H9 (cell line): ENCODE data around the gene SLC9A9. TPM values are rescaled to one million over a fixed set of nuclear protein-coding genes. Genes with fewer than 3 reads are reported as not detected.

Experiments
- DNase-seq: peaks from one replicate; pipeline ENCODE4 v3.0.0-alpha.2; 2017
- H2AFZ ChIP-seq: one replicate; pipeline ENCODE4 v1.6.1; 2013; ENCODE audit warnings: mild to moderate bottlenecking, low read length, control low read depth, moderate library complexity
- H2AK5ac ChIP-seq: 2 replicates; pipeline ENCODE4 v1.6.1; 2013; ENCODE audit warnings: low read length, control low read depth, mixed read lengths; ENCODE audit not compliant: insufficient read length
- H2BK120ac ChIP-seq: one replicate; pipeline ENCODE4 v1.6.1; 2013; ENCODE audit warnings: low read depth, mild to moderate bottlenecking, low read length, control low read depth, inconsistent platforms; ENCODE audit not compliant: poor library complexity, severe bottlenecking
- H2BK12ac ChIP-seq: 2 replicates; pipeline ENCODE4 v1.6.1; 2013; ENCODE audit warnings: low read length, control low read depth, mixed read lengths, low read depth; ENCODE audit not compliant: insufficient read length
- H2BK15ac ChIP-seq: 2 replicates; pipeline ENCODE4 v1.6.1; 2013; ENCODE audit warnings: low read depth, low read length, control low read depth
- H2BK20ac ChIP-seq: one replicate; pipeline ENCODE4 v1.6.1; 2013; ENCODE audit warnings: low read depth, mild to moderate bottlenecking, low read length, control low read depth, inconsistent platforms; ENCODE audit not compliant: poor library complexity, severe bottlenecking
- H2BK5ac ChIP-seq: 2 replicates; pipeline ENCODE4 v1.6.1; 2013; ENCODE audit warnings: low read length, control low read depth, mixed read lengths; ENCODE audit not compliant: insufficient read length
- H3K14ac ChIP-seq: 2 replicates; pipeline ENCODE4 v1.6.1; 2013; ENCODE audit warnings: low read length, control low read depth; ENCODE audit not compliant: insufficient read depth
- H3K18ac ChIP-seq: 2 replicates; pipeline ENCODE4 v1.6.1; 2013; ENCODE audit warnings: low read depth, mild to moderate bottlenecking, mixed read lengths, low read length, control low read depth; ENCODE audit not compliant: insufficient read length
- H3K23ac ChIP-seq: 2 replicates; pipeline ENCODE4 v1.6.1; 2013; ENCODE audit warnings: low read length, control low read depth, mixed read lengths, low read depth; ENCODE audit not compliant: insufficient read length
- H3K23me2 ChIP-seq: 2 replicates; pipeline ENCODE4 v1.6.1; 2013; ENCODE audit warnings: low read depth, mild to moderate bottlenecking, mixed read lengths, low read length, control low read depth; ENCODE audit not compliant: insufficient read length, poor library complexity, severe bottlenecking
- H3K27ac ChIP-seq: 2 replicates; pipeline ENCODE4 v1.5.1; 2013; ENCODE audit warnings: low read length, control low read depth, mixed read lengths, low read depth; ENCODE audit not compliant: insufficient read length
- H3K27me3 ChIP-seq: 2 replicates; pipeline ENCODE4 v1.6.1; 2013; ENCODE audit warnings: low read length, control low read depth, inconsistent platforms; ENCODE audit not compliant: insufficient read depth
- H3K4ac ChIP-seq: 2 replicates; pipeline ENCODE4 v1.6.1; 2013; ENCODE audit warnings: low read depth, mild to moderate bottlenecking, control low read depth, inconsistent platforms, low read length, moderate library complexity
- H3K4me1 ChIP-seq: 2 replicates; pipeline ENCODE4 v1.6.1; 2013; ENCODE audit warnings: low read length, control low read depth, inconsistent platforms; ENCODE audit not compliant: insufficient read depth
- H3K4me2 ChIP-seq: 2 replicates; pipeline ENCODE4 v1.6.1; 2013; ENCODE audit warnings: low read length, control low read depth, mixed read lengths; ENCODE audit not compliant: insufficient read length, insufficient read depth
- H3K56ac ChIP-seq: 2 replicates; pipeline ENCODE4 v1.6.1; 2013; ENCODE audit warnings: low read depth, mild to moderate bottlenecking, mixed read lengths, low read length, control low read depth; ENCODE audit not compliant: insufficient read length
- H3K79me1 ChIP-seq: 2 replicates; pipeline ENCODE4 v1.6.1; 2013; ENCODE audit warnings: low read depth, mild to moderate bottlenecking, moderate library complexity, low read length, control low read depth, inconsistent platforms; ENCODE audit not compliant: insufficient read depth, poor library complexity, severe bottlenecking
- H3K79me2 ChIP-seq: 2 replicates; pipeline ENCODE4 v1.6.1; 2013; ENCODE audit warnings: low read length, control low read depth, inconsistent platforms; ENCODE audit not compliant: insufficient read depth
- H3K9ac ChIP-seq: 2 replicates; pipeline ENCODE4 v1.6.1; 2013; ENCODE audit warnings: low read length, control low read depth, mixed read lengths; ENCODE audit not compliant: insufficient read length; ENCODE audit errors: extremely low read depth
- H3K9me3 ChIP-seq: one replicate; pipeline ENCODE4 v1.6.1; 2013; ENCODE audit warnings: low read depth, low read length, inconsistent platforms; ENCODE audit not compliant: control insufficient read depth
- H3T11ph ChIP-seq: one replicate; pipeline ENCODE4 v1.6.1; 2013; ENCODE audit warnings: mild to moderate bottlenecking, low read length, control low read depth, inconsistent platforms
- H4K20me1 ChIP-seq: one replicate; pipeline ENCODE4 v1.6.1; 2013; ENCODE audit not compliant: control insufficient read depth, insufficient read length, insufficient read depth
- H4K5ac ChIP-seq: 2 replicates; pipeline ENCODE4 v1.6.1; 2013; ENCODE audit warnings: low read depth, mild to moderate bottlenecking, mixed read lengths, low read length, control low read depth; ENCODE audit not compliant: insufficient read length
- H4K8ac ChIP-seq: replicated peaks from 2 replicates; pipeline ENCODE4 v1.6.1; 2013; ENCODE audit warnings: low read length, control low read depth, mixed read lengths, low read depth; ENCODE audit not compliant: insufficient read length
- H4K91ac ChIP-seq: 2 replicates; pipeline ENCODE4 v1.6.1; 2013; ENCODE audit warnings: low read depth, mild to moderate bottlenecking, moderate library complexity, mixed read lengths, low read length, control low read depth; ENCODE audit not compliant: insufficient read length
- H3K27ac Mint-ChIP-seq, 3 experiments: 2 replicates in 2 of 3; 3 replicates in 1 of 3; pipeline ENCODE4 v1.8.0; 2020 to 2021; ENCODE audit warnings: mixed read lengths in 3 of 3, mild to moderate bottlenecking in 1 of 3, moderate library complexity in 1 of 3
- H3K27me3 Mint-ChIP-seq: 2 replicates; pipeline ENCODE4 v1.8.0; 2021; ENCODE audit warnings: low read depth, mild to moderate bottlenecking, moderate library complexity, mixed read lengths
- H3K36me3 Mint-ChIP-seq, 3 experiments: 2 replicates in 2 of 3; 3 replicates in 1 of 3; pipeline ENCODE4 v1.8.0; 2020 to 2021; ENCODE audit warnings: low read depth in 3 of 3, mixed read lengths in 3 of 3; ENCODE audit not compliant: insufficient read depth in 1 of 3
- H3K4me1 Mint-ChIP-seq, 2 experiments: 2 replicates each; pipeline ENCODE4 v1.8.0; 2020; ENCODE audit warnings: mixed read lengths in 2 of 2
- H3K4me3 Mint-ChIP-seq, 2 experiments: 2 replicates in 1 of 2; 3 replicates in 1 of 2; pipeline ENCODE4 v1.8.0; 2020 to 2021; ENCODE audit warnings: mild to moderate bottlenecking in 2 of 2, mixed read lengths in 2 of 2, moderate library complexity in 1 of 2
- H3K9me3 Mint-ChIP-seq, 2 experiments: 2 replicates in 1 of 2; 3 replicates in 1 of 2; pipeline ENCODE4 v1.8.0; 2020; ENCODE audit warnings: mild to moderate bottlenecking in 2 of 2, mixed read lengths in 2 of 2, moderate library complexity in 1 of 2
- total RNA-seq: library from RNA; stranded (reverse); gene quantifications from 2 replicates; pipeline ENCODE4 v1.2.1, GENCODE V29; 2021
- TF ChIP-seq, protein P1 (sequence below): fragments of 200-600 bp; sonication (generic); conservative IDR thresholded peaks from 3 replicates; pipeline ENCODE4 v1.8.0; 2021; ENCODE audit warnings: antibody characterized with exemption, mild to moderate bottlenecking

The SLC9A9 gene
- total RNA-seq, 1 experiment from 2014 or later: 0.35 TPM

DNA sequence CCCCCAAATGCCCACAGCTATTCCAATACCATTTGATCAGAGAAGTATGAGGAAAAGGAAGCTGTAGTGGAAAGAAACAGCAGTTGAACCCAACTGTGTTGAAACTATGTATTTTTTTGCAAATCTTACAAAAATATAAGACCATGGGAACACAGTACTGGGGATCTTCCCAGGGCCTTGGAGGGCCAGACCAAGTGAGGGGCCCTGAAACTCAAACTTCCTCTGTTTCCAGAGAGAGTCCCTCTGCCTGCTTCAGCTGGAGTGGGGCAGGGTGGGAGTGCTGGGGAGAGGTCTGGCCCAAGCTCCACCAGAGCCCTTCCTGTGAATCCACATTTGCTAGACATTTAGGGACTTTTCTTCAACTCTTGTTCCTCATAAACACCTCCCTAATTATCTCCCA is 464.8 kb downstream of the SLC9A9 start:
- no peak overlapping the region for H2AFZ ChIP-seq

More for the DNA sequence above, 464.8 kb downstream of the SLC9A9 start:
- Histone ChIP-seq H4K8ac (no peak overlapping the region), H3K14ac (no peak overlapping the region), H2BK20ac (no peak overlapping the region), H4K20me1 (no peaks in the 10 kb centered on the region), H2BK5ac (no peak overlapping the region), H3K9me3 (no peaks in the 10 kb centered on the region), H3K79me1 (no peaks in the 10 kb centered on the region), H3K4ac (no peak overlapping the region), H3K9ac (no peak overlapping the region), H3K4me1 (peaks cover 3% of the 10 kb centered on the region), H2BK15ac (no peak overlapping the region), H3T11ph (no peak overlapping the region), H2BK120ac (no peak overlapping the region), H2BK12ac (no peak overlapping the region), H3K23ac (no peak overlapping the region), H3K4me2 (no peak overlapping the region), H3K27me3 (no peaks in the 10 kb centered on the region), H3K18ac (no peak overlapping the region), H2AK5ac (no peak overlapping the region), H3K56ac (no peak overlapping the region), H3K27ac (no peak overlapping the region), H4K5ac (no peak overlapping the region), H4K91ac (no peak overlapping the region), H3K23me2 (no peaks in the 10 kb centered on the region), H3K79me2 (no peaks in the 10 kb centered on the region)
- Mint-ChIP-seq H3K4me1 (peaks cover 11 to 12% of the 10 kb centered on the region in 2 experiments), H3K9me3 (peaks cover 4 to 5% of the 10 kb centered on the region in 2 experiments; a peak in 4 of 5 replicates), H3K36me3 (peaks cover 0 to 6% (median 4%) of the 10 kb centered on the region in 3 experiments; a peak in 4 of 7 replicates), H3K27ac (no peak overlapping the region; a peak in 2 of 7 replicates), H3K27me3 (no peaks in the 10 kb centered on the region), H3K4me3 (no peak overlapping the region)
- no peak for DNase-seq
- TF ChIP-seq, protein P1, sequence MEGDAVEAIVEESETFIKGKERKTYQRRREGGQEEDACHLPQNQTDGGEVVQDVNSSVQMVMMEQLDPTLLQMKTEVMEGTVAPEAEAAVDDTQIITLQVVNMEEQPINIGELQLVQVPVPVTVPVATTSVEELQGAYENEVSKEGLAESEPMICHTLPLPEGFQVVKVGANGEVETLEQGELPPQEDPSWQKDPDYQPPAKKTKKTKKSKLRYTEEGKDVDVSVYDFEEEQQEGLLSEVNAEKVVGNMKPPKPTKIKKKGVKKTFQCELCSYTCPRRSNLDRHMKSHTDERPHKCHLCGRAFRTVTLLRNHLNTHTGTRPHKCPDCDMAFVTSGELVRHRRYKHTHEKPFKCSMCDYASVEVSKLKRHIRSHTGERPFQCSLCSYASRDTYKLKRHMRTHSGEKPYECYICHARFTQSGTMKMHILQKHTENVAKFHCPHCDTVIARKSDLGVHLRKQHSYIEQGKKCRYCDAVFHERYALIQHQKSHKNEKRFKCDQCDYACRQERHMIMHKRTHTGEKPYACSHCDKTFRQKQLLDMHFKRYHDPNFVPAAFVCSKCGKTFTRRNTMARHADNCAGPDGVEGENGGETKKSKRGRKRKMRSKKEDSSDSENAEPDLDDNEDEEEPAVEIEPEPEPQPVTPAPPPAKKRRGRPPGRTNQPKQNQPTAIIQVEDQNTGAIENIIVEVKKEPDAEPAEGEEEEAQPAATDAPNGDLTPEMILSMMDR: no peak
